ENCODE measurements around the gene DNAJC21.

DNAJC21 gene

DNA sequence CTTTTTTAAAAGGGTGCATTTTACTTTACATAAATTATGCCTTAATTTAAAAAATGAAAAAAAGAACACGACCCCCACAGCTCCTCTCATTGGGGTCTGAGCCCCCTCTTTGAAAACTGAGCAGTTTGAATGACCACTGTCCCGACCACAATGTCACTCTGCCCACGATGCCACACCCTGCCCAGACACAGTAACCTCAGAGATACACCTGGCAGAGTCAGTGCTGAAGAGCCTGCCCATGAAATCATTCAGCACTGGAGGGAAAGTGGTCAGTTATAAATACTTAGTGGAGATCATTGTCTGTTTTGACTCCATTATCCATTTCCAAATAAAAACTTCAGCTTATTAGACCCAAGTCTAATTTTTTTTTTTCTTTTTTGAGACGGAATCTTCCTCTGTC, 49.3 kb downstream of the DNAJC21 start:
- H3K4me3 ChIP-seq (ENCODE audit: low read length) = peak overlapping the region; percentile 56; the same call in 1 of the 2 replicates
- TF ChIP-seq ZNF274 (IDR thresholded peaks at IDR 0.05; ENCODE audit: low read depth, low read length) = no peak

- TF ChIP-seq ZNF274 (IDR thresholded peaks at IDR 0.05; ENCODE audit: low read depth, low read length) = no peak
- H3K4me3 ChIP-seq (ENCODE audit: low read length) = no peak overlapping the region
Observed at GRCh38 chr5:34982823-34983222, 53.5 kb downstream of the DNAJC21 start.

- TF ChIP-seq ZNF274 (IDR thresholded peaks at IDR 0.05; ENCODE audit: low read depth, low read length) = no peak
- H3K4me3 ChIP-seq (ENCODE audit: low read length) = no peak overlapping the region
Observed at GRCh38 chr5:34986965-34987364, 57.6 kb downstream of the DNAJC21 start.

DNA sequence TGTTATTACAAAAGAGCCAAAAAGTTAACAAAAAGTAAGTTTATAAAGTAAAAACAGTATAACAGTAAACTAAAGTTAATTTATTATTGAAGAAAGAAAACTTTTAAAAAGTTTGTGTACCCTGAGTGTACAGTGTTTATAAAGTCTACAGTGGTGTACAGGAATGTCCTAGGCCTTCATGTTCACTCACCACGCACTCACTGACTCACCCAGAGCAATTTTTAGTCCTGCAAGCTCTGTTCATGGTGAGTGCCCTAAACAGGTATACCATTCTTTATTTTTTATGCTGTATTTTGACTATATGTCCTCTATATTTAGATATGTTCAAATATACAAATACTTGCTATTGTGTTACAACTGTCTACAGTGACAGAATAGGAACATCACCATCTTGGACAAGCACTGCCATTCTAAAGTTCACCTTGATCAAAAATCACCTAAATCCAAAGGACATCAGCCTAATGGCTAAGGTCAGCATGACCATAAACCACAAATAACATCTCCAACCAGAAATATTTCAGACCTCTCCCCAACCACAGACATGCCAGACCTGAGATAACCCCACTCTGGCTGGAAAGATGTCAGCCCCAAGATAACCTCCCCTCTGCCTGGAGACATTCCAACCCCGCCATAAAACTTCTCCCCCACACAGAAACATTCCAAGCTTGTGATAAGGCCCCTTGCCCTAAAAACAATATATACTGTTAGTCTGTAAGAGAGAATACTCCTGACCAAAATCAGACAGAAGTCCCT, 62.3 kb downstream of the DNAJC21 start:
- TF ChIP-seq ZNF274 (IDR thresholded peaks at IDR 0.05; ENCODE audit: low read depth, low read length) = no peak
- no peak overlapping the region for H3K4me3 ChIP-seq (ENCODE audit: low read length)

GRCh38 chr5:34993951-34994350, 64.6 kb downstream of the DNAJC21 start:
- H3K4me3 ChIP-seq (ENCODE audit: low read length) = no peak overlapping the region
- no peak for TF ChIP-seq ZNF274 (IDR thresholded peaks at IDR 0.05; ENCODE audit: low read depth, low read length)

DNA sequence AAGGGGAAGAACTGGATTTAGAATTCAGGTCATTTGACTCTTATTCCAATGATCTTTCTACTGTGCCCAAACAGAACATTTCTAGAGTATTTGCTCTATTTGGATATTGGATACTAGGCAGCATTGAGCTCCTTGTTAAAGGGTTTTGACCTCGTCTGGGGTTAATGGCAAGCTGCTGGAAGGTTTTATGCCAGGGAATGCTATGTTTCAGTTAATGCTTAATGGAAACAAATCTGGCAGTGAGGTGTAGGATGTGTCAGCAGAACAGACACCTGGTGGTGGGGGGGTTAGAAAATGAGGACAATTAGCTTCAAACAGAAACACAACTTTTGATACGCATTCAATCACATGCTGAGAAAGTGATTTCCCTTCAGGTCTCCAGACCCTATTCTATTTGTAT, 66.9 kb downstream of the DNAJC21 start:
- no peak for TF ChIP-seq ZNF274 (IDR thresholded peaks at IDR 0.05; ENCODE audit: low read depth, low read length)
- no peak overlapping the region for H3K4me3 ChIP-seq (ENCODE audit: low read length)

GRCh38 chr5:34998058-34998789, 68.9 kb downstream of the DNAJC21 start:
- no peak for TF ChIP-seq ZNF274 (IDR thresholded peaks at IDR 0.05; ENCODE audit: low read depth, low read length)
- H3K4me3 ChIP-seq (ENCODE audit: low read length) = no peak overlapping the region

- no peak overlapping the region for H3K4me3 ChIP-seq (ENCODE audit: low read length)
- TF ChIP-seq ZNF274 (IDR thresholded peaks at IDR 0.05; ENCODE audit: low read depth, low read length) = no peak
Observed at GRCh38 chr5:35001842-35002241, 72.5 kb downstream of the DNAJC21 start.

DNA sequence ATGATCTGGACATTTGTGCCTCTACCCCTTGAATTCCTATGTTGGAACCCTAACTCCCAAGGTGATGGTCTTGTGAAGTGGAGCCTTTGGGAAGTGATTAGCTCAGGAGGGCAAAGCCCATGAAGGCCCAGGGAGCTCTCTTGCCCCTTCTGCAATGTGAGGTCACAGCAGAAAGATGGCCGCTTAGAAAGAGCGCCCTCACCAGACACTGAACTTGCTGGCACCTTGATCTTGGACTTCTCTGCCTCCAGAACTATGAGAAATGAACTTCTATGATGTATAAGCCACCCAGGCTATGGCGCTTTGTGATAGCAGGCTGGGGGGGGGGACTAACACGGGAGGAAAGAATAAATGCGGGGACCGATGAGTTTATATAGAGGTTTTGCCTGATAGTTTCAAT, 73.1 kb downstream of the DNAJC21 start:
- H3K4me3 ChIP-seq (ENCODE audit: low read length) = no peak overlapping the region
- no peak for TF ChIP-seq ZNF274 (IDR thresholded peaks at IDR 0.05; ENCODE audit: low read depth, low read length)

DNA sequence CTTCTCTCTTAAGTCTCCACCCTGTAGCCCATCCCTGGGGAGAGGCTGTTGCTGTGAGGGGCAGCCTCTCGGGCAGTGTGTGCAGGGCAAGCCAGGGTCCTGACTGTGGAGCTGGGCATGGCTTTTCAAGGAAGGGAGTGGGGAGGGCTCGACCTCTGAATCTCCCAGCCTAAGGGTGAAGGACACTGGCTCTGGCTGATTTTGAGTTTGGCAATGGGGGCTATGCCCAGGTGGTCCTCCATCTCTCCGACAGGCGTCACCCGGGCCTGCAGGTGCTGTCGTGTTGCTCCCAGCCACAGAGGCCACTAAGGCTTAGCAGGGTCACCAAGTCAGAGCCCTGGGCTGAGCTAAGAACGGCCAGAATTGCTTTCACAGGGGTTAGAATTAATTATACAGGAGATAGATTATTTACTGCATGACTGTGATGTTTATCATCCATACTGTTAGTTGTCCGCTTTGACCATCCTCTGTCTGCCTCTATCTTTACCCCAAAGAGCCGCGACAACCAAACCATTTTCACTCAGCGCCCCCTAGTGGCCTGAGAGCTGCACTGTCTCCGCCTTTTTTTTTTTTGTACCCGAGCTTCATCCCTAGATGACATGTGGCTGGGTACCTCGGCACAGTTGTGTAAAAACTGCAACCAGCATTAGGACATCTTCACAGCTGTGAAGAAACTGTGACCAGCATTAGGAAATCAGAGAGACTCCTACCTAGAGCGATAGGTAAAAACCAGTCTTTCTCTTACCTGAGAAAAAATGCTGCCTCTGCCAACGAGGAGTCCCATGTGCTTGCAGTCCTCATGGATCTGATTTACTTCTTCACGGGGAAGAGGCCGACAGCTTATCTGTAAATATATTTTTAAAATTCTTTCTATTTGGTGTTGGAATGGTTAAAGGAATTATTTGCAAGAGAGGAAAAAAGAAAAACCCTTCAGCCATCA, 73.9 kb downstream of the DNAJC21 start:
- no peak overlapping the region for H3K4me3 ChIP-seq (ENCODE audit: low read length)
- TF ChIP-seq ZNF274 (IDR thresholded peaks at IDR 0.05; ENCODE audit: low read depth, low read length) = no peak

DNA sequence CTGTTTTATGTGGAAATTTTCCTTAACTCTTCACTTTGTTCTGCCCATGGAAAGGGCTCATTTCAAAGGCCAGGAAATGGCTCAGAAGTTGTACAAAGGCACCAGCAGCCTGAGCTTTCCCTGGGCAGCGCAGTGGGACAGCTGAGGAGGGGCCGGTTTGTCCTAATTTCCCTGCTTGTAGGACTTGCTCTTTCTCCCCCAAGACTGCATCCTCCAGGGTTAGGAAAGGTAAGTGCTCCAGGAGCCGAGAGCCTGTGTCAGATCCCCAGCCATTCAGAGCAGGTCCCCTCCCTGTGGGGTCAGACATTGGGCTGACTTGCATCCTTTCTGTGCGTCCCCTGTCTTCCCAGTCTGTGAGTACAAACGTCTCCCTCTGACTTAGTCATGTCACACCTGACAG, 74.8 kb downstream of the DNAJC21 start:
- no peak for TF ChIP-seq ZNF274 (IDR thresholded peaks at IDR 0.05; ENCODE audit: low read depth, low read length)
- H3K4me3 ChIP-seq (ENCODE audit: low read length) = no peak overlapping the region

DNA sequence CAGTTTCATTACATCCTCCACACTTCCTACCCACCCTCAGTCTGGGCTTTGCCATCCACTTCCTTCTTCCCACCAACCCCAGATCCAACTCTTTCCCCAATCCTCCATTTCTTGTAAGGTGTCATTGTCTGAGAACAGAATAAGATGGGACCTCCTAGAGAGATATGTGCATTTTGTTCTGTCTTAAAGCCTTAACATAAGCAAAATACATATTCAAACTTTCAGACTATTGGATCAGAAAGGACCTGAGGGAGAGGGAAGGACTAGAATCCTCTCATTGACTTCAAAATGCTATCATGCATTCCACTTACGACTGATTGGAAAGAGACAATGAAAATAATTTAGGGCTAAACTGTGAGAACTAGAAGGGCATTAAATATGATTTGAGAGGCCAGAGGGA, 75.4 kb downstream of the DNAJC21 start:
- H3K4me3 ChIP-seq (ENCODE audit: low read length) = no peak overlapping the region
- TF ChIP-seq ZNF274 (IDR thresholded peaks at IDR 0.05; ENCODE audit: low read depth, low read length) = no peak
